ENCODE results near the gene PIGU.
"Not testable (repeated sequence)": the region's sequence is repeated elsewhere in the genome, so short reads cannot be mapped to it uniquely, and the experiment has no call there.

Gene PIGU

DNA sequence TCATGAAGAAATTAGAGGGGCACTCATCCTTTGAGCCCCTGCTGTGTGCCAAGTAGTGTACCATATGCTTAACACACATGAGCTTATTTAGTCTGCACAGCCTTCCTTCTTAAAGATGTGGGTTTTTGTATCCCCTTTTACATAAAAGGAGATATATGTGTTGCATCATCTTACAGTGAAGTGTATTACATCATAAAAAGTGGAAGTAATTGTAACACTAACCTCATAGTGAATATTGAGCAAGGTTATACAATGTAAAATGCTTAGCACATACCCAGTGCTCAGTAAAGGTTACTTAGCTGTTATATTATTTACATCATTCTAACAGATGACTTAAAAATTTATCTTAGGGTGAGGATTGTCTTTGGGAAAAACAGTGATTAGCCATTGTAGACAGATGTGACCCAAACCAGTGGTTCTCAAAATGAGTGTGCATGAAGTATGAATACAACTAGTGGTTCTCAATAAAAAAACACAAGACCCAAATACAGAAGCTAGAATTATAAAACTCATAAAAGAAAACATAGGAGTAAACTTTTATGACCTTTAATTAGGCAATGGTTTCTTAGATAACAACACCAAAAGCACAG, 3.8 kb upstream of the PIGU start:
- no peak overlapping the region for H3K4me3 ChIP-seq
- H3K9ac ChIP-seq: 0 out of 22 replicates have a peak overlapping the region, but pooled peaks of 1 of the 11 experiments have one; percentile 17
- H3K4me2 ChIP-seq: peak overlapping the region; percentile 11 to 71 (median 29); a peak in 14 of 22 replicates
- peaks cover 0 to 3% (median 0%) of the 10 kb centered on the region in 11 experiments; a peak in 2 of 22 replicates for H4K20me1 ChIP-seq
- TF ChIP-seq Cebpa-rat (IDR thresholded peaks at IDR 0.05): peak in 7 of 11 experiments; percentile 36 to 82 (median 47); a peak in 9 of 22 replicates
- H3K27ac ChIP-seq: peak overlapping the region in 10 of 11 experiments; percentile 18 to 68 (median 50); a peak in 16 of 22 replicates
- no peaks in the 10 kb centered on the region for H3K9me3 ChIP-seq (replicated peaks in 1 of 11)
- H3K27me3 ChIP-seq: no peaks in the 10 kb centered on the region
- H3K36me3 ChIP-seq: no peaks in the 10 kb centered on the region
- peaks cover 16 to 35% (median 23%) of the 10 kb centered on the region in 10 experiments for H3K4me1 ChIP-seq

DNA sequence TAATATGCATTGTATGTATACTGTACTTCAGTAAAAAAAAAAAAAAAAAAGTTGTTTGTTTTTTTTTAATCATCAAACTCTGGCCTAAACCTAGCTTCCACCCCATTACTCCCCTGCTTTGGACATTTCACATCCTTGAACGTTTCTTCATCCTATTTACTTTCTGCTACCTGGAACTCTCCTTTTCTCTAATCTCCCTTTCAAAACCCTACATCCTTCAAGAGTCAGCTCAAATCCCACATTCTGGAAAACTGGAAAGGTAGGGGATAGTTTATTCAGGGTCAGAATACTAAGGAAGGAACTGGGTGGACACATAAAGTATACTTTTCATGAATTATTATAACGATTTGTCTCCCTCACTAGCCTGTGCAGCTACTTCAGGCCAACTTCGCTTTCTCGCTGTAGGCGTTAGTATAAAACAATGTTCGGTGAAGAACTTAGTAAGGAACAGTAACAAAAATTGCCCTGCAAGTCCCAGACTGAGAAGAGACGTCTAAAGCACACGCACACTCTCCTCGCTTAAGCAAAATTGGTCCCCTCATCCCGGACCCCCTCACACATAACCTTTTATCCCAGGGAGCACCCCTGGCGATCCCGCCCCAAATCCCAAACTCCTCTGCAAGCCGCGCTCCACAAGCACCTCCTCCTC, 775 bp downstream of the PIGU start:
- H4K20me1 ChIP-seq: peaks cover 0 to 15% (median 0%) of the 10 kb centered on the region in 11 experiments; a peak in 3 of 22 replicates
- H3K27me3 ChIP-seq: no peaks in the 10 kb centered on the region
- no peaks in the 10 kb centered on the region; a peak in 1 of 22 replicates for H3K36me3 ChIP-seq
- H3K9ac ChIP-seq: peak overlapping the region; percentile 69 to 92 (median 86)
- peak overlapping the region; percentile 77 to 96 (median 86) for H3K4me2 ChIP-seq
- H3K4me1 ChIP-seq: peaks cover 24 to 40% (median 32%) of the 10 kb centered on the region in 10 experiments
- H3K27ac ChIP-seq: peak overlapping the region in 10 of 11 experiments; percentile 9 to 91 (median 82); a peak in 17 of 22 replicates
- TF ChIP-seq Cebpa-rat (IDR thresholded peaks at IDR 0.05): no peak
- H3K9me3 ChIP-seq (replicated peaks in 1 of 11): no peaks in the 10 kb centered on the region
- H3K4me3 ChIP-seq: peak overlapping the region; percentile 63 to 84 (median 76)

DNA sequence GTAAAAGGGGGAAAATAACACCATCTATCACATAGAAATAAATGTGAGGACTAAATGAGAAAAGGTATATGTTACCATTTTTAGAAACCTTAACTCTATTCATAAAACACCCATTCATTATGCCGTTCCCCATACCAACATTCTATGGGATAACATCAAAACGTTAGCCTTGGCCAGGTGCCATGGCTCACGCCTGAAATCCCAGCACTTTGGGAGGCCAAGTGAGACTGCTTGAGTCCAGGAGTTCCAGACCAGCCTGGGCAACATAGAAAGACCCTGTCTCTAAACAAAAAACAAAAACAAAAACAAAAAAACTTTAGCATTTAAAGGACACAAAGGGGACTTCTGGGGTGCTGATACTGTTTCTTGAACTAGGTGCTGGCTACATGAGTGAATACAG, 1.3 kb downstream of the PIGU start:
- Histone ChIP-seq H3K9me3 (replicated peaks in 1 of 11) (no peaks in the 10 kb centered on the region), H3K9ac (peak overlapping the region in 9 of 11 experiments; percentile 69 to 92 (median 86); a peak in 9 of 22 replicates), H4K20me1 (peaks cover 0 to 15% (median 0%) of the 10 kb centered on the region in 11 experiments; a peak in 3 of 22 replicates), H3K27me3 (no peaks in the 10 kb centered on the region), H3K4me1 (peaks cover 24 to 35% (median 29%) of the 10 kb centered on the region in 10 experiments), H3K4me3 (peak overlapping the region in 9 of 10 experiments; percentile 63 to 84 (median 75); a peak in 13 of 20 replicates), H3K27ac (no peak overlapping the region), H3K36me3 (peaks cover 0 to under 1% (median 0%) of the 10 kb centered on the region in 11 experiments; a peak in 1 of 22 replicates), H3K4me2 (peak overlapping the region; percentile 77 to 96 (median 86); a peak in 21 of 22 replicates)
- no peak for TF ChIP-seq Cebpa-rat (IDR thresholded peaks at IDR 0.05)

DNA sequence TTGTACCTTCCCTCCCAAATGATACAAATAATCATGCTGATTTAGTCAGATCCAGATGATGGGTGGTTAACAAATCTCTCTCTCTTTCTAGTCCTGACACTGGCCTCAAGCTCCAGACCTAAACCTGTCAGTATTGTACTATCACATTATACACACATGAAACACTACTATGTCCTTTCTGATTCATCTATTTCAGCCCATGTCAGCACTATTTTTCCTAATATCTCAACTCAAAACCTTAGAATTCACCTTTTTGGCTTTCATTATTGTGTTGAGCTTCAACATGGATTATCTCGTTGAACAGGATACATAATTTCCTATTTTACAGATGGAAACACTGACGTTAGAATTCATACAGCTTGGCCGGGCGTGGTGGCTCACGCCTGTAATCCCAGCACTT, 3.5 kb downstream of the PIGU start:
- no peak for TF ChIP-seq Cebpa-rat (IDR thresholded peaks at IDR 0.05)
- peaks cover 0 to 10% (median 0%) of the 10 kb centered on the region in 11 experiments; a peak in 2 of 22 replicates for H3K36me3 ChIP-seq
- peaks cover 17 to 26% (median 24%) of the 10 kb centered on the region in 10 experiments; a peak in 19 of 20 replicates for H3K4me1 ChIP-seq
- H3K4me2 ChIP-seq: no peak overlapping the region
- peaks cover 0 to 15% (median 0%) of the 10 kb centered on the region in 11 experiments; a peak in 3 of 22 replicates for H4K20me1 ChIP-seq
- H3K27ac ChIP-seq: no peak overlapping the region
- no peak overlapping the region for H3K4me3 ChIP-seq
- H3K27me3 ChIP-seq: no peaks in the 10 kb centered on the region
- peaks cover 0 to 10% (median 7%) of the 10 kb centered on the region in 11 experiments; a peak in 12 of 22 replicates for H3K9me3 ChIP-seq (replicated peaks in 1 of 11)
- no peak overlapping the region for H3K9ac ChIP-seq

DNA sequence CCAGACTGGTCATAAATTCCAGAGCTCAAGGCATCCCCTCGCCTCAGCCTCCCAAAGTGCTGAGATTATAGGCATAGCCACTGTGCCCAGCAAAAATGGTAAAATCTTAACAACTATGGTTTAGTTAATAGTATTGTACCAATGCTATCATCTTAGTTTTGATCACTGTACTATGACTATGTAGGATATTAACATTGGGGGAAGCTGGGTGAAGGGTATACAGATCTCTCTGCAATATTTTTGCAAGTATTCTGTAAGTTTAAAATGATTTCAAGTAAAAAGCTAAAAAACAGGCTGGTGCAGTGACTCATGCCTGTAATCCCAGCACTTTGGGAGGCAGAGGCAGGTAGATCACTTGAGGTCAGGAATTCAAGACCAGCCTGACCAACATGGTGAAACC, 7.8 kb downstream of the PIGU start:
- no peaks in the 10 kb centered on the region for H3K27me3 ChIP-seq
- TF ChIP-seq Cebpa-rat (IDR thresholded peaks at IDR 0.05): no peak
- peaks cover 0 to 21% (median 0%) of the 10 kb centered on the region in 11 experiments; a peak in 2 of 22 replicates for H4K20me1 ChIP-seq
- peaks cover 0 to 10% (median 7%) of the 10 kb centered on the region in 11 experiments; a peak in 12 of 22 replicates for H3K9me3 ChIP-seq (replicated peaks in 1 of 11)
- no peak overlapping the region for H3K4me3 ChIP-seq
- no peaks in the 10 kb centered on the region for H3K4me1 ChIP-seq
- no peak overlapping the region for H3K9ac ChIP-seq
- no peak overlapping the region for H3K4me2 ChIP-seq
- no peak overlapping the region for H3K27ac ChIP-seq
- peaks cover 0 to 10% (median 0%) of the 10 kb centered on the region in 11 experiments; a peak in 2 of 22 replicates for H3K36me3 ChIP-seq

DNA sequence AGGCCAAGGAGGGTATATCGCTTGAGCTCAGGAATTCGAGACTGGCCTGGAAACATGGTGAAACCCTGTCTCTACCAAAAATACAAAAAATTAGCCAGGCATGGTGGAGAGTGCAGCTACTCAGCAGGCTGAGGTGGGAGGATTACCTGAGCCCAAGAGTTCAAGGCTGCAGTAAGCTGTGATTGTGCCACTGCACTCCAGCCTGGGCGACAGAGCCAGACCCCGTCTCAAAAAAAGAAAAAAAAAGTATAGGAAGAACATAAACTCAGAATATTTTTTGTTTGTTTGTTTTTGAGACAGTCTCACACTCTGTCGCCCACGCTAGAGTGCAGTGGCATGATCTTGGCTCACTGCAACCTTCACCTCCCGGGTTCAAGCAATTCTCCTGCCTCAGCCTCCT, 12.1 kb downstream of the PIGU start:
- Histone ChIP-seq H4K20me1 (peaks cover 0 to 27% (median 0%) of the 10 kb centered on the region in 11 experiments; a peak in 4 of 22 replicates), H3K9me3 (replicated peaks in 1 of 11) (peaks cover 0 to 13% (median 7%) of the 10 kb centered on the region in 11 experiments; a peak in 12 of 22 replicates)
- not testable (repeated sequence) for H3K36me3 ChIP-seq, H3K4me1 ChIP-seq, H3K27me3 ChIP-seq, H3K4me3 ChIP-seq, H3K9ac ChIP-seq, H3K4me2 ChIP-seq, H3K27ac ChIP-seq

DNA sequence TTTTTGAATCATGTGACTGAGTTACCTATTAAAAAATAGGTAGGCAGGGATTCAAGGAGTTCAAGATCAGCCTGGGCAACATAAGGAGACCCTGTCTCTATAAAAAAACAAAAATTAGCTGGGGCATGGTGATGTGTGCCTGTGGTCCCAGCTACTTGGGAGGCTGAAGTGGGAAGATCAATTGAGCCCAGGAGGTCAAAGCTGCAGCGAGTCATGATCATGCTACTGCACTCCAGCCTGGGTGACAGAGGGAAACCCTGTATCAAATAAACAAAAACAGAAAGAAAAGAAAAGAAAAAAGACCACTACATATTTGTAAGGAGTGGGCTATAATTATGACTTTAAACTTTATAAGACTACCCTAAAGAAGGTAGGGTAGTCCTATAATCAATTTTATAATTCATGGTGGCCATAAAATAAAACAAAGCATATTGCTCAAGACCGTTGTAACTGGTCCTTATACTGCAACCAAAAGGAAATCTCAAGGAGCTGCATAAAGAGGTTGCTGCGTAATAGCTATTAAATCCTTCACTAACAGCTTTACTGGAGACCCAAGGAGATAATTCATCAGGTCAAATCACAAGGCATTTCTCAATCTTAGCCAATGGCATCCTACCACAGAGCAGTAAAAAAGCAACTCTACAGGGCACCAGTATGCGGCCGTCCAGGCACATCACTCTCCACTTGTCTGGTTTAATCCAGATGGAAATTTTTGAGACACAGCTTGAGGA, 13.5 kb downstream of the PIGU start:
- Histone ChIP-seq H3K9me3 (replicated peaks in 1 of 11) (peaks cover 0 to 5% (median 0%) of the 10 kb centered on the region in 11 experiments; a peak in 2 of 22 replicates), H3K4me1 (no peaks in the 10 kb centered on the region), H3K9ac (no peak overlapping the region), H4K20me1 (peaks cover 0 to 27% (median 0%) of the 10 kb centered on the region in 11 experiments; a peak in 4 of 22 replicates), H3K4me2 (no peak overlapping the region), H3K27ac (no peak overlapping the region), H3K36me3 (no peaks in the 10 kb centered on the region; a peak in 1 of 22 replicates), H3K27me3 (no peaks in the 10 kb centered on the region), H3K4me3 (no peak overlapping the region)
- TF ChIP-seq Cebpa-rat (IDR thresholded peaks at IDR 0.05): no peak

DNA sequence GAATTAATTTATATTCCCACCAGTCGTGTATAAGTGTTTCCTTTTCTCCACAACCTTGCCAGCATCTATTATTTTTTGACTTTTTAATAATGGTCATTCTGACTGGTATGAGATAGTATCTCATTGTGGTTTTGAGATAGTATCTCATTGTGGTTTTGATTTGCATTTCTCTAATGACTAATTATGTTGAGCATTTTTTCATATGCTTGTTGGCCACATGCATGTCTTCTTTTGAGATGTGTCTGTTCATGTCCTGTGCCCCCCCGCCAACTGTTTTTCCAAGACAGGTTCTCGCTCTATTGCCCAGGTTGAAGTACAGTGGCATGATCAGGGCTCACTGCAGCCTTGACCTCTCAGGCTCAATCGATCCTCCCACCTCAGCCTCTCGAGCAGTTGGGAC, 15.1 kb downstream of the PIGU start:
- not testable (repeated sequence) for H3K27me3 ChIP-seq; H3K36me3 ChIP-seq; H3K27ac ChIP-seq; H3K4me1 ChIP-seq; H3K4me2 ChIP-seq; H3K9ac ChIP-seq; H3K9me3 ChIP-seq (replicated peaks in 1 of 11); H3K4me3 ChIP-seq
- H4K20me1 ChIP-seq: peaks cover 0 to 15% (median 0%) of the 10 kb centered on the region in 11 experiments; a peak in 4 of 22 replicates

DNA sequence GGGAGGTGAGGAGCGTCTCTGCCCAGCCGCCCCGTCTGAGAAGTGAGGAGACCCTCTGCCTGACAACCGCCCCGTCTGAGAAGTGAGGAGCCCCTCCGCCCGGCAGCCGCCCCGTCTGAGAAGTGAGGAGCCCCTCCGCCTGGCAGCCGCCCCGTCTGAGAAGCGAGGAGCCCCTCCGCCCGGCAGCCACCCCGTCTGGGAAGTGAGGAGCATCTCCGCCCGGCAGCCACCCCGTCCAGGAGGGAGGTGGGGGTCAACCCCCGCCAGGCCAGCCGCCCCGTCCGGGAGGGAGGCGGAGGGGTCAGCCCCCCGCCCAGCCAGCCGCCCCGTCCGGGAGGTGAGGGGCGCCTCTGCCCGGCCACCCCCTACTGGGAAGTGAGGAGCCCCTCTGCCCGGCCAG, 18.2 kb downstream of the PIGU start:
- H3K4me2 ChIP-seq; H3K4me1 ChIP-seq; H3K9ac ChIP-seq; H3K27me3 ChIP-seq; H3K4me3 ChIP-seq; H4K20me1 ChIP-seq; H3K27ac ChIP-seq; H3K9me3 ChIP-seq (replicated peaks in 1 of 11): not testable (repeated sequence)
- H3K36me3 ChIP-seq: peaks cover 11 to 35% (median 27%) of the 10 kb centered on the region in 11 experiments
